GM13976 (cell line): ENCODE data around the gene ADSS2.

Experiments used
- DNase-seq: peaks from one replicate; pipeline ENCODE4 v3.0.0; 2012; ENCODE audit warnings: low spot score
- CTCF ChIP-seq: IDR thresholded peaks from 2 replicates; pipeline ENCODE4 v1.5.1; 2012; ENCODE audit warnings: borderline replicate concordance, mild to moderate bottlenecking; ENCODE audit not compliant: insufficient read depth; ENCODE audit errors: extremely low read depth, missing control alignments, control extremely low read depth
- in situ Hi-C: fragments of 300-500 bp; cut with MboI; formaldehyde crosslinking; loops from one replicate; pipeline ENCODE4 v1.12.0; 2022; ENCODE audit warnings: low sequenced_read_pairs, mixed read lengths, inconsistent platforms; ENCODE audit not compliant: unreplicated experiment

ADSS2 gene

GRCh38 chr1:244445320-244446181 is 6.2 kb downstream of the ADSS2 start:
- in situ Hi-C loops, result no loop called here
- DNase-seq, result no peak
- no peak for TF ChIP-seq CTCF

- in situ Hi-C loops, result no loop called here
- TF ChIP-seq CTCF, result no peak
- DNase-seq, result no peak
These were observed 6.9 kb downstream of the ADSS2 start for GRCh38 chr1:244444854-244445253.

- no peak for TF ChIP-seq CTCF
- DNase-seq, result no peak
- in situ Hi-C loops, result no loop called here
These were observed 8.9 kb downstream of the ADSS2 start for GRCh38 chr1:244442850-244443249.

GRCh38 chr1:244439391-244440032 is 12.2 kb downstream of the ADSS2 start:
- TF ChIP-seq CTCF, result no peak
- in situ Hi-C loops, result no loop called here
- DNase-seq, result no peak

GRCh38 chr1:244437086-244437468 is 14.6 kb downstream of the ADSS2 start:
- in situ Hi-C loops, result no loop called here
- no peak for TF ChIP-seq CTCF
- DNase-seq, result no peak

GRCh38 chr1:244436336-244437085 is 15.2 kb downstream of the ADSS2 start:
- no peak for TF ChIP-seq CTCF
- DNase-seq, result no peak
- in situ Hi-C loops, result no loop called here
